GM23338 (cell line): ENCODE measurements around the gene POU2F3. TPM values are rescaled to one million over a fixed set of nuclear protein-coding genes. Genes with fewer than 3 reads are reported as not detected.
A peak's percentile ranks its signal among the peaks of the same experiment; 100 is the strongest.

Experiments used
- polyA plus RNA-seq: library from polyadenylated mRNA; unstranded; fragments of >200 nt; fragmentation: Nextera tagmentation; extraction: Ambion mirVana; gene quantifications from 2 replicates; pipeline ENCODE4 v1.2.1, GENCODE V29; 2016
- small RNA-seq: library from RNA; depleted of rRNA; stranded (forward); fragments of <200 nt; gene quantifications from one replicate; pipeline ENCODE3, GENCODE V24; 2014; ENCODE audit warnings: low replicate concordance
- total RNA-seq: library from RNA; depleted of rRNA; stranded (reverse); fragments of >200 nt; shearing (Covaris generic); gene quantifications from 2 replicates; pipeline ENCODE4 v1.2.3, GENCODE V29; 2014; rRNA removed

The POU2F3 gene
- total and polyA plus RNA-seq, 2 experiments from 2014 or later, result 0.45 to 0.79 TPM

Small RNA genes within 50 kb of the gene (small RNA-seq; reads per million reads assigned to genes)
- 1,529 reads per million, percentile 100 among the genes with 10 or more reads in this experiment for gene RF00100

Other genes with a start within 250 kb of the POU2F3 start
- 0.16 and 0.28 TPM in 2 replicates for gene TRIM29, start 102.0 kb upstream of the POU2F3 start, total RNA-seq
- gene TRIM29, start 102.0 kb upstream of the POU2F3 start, polyA plus RNA-seq, result not detected in 2 replicates
- gene OAF, start 29.1 kb upstream of the POU2F3 start, total RNA-seq, result 1.2 and 3.0 TPM in 2 replicates
- 1.1 and 1.6 TPM in 2 replicates for gene OAF, start 29.1 kb upstream of the POU2F3 start, polyA plus RNA-seq
- gene TLCD5, start 85.2 kb downstream of the POU2F3 start, total RNA-seq, result 8.5 and 10.0 TPM in 2 replicates
- 4.9 and 5.2 TPM in 2 replicates for gene TLCD5, start 85.2 kb downstream of the POU2F3 start, polyA plus RNA-seq
- gene ARHGEF12, start 96.3 kb downstream of the POU2F3 start, total RNA-seq, result 35.4 and 38.9 TPM in 2 replicates
- 8.5 and 9.0 TPM in 2 replicates for gene ARHGEF12, start 96.3 kb downstream of the POU2F3 start, polyA plus RNA-seq